RWPE1 (cell line): Measurements from ENCODE around the gene CDK17.
"Not testable (repeated sequence)": the region's sequence is repeated elsewhere in the genome, so short reads cannot be mapped to it uniquely, and the experiment has no call there.

Source experiments
- CTCF ChIA-PET: fragments of 350-600 bp; sonication (Branson Sonifier 250); formaldehyde crosslinking; extraction: SDS; loops from one replicate; lab custom pipeline; 2021; lab: Yijun Ruan, JAX
- POLR2A ChIA-PET: fragments of 400-600 bp; formaldehyde crosslinking; extraction: SDS; loops from one replicate; lab custom pipeline; 2020; ENCODE audit warnings: antibody characterized with exemption; ENCODE audit not compliant: low non-redundant PET; lab: Yijun Ruan, JAX
- DNase-seq: peaks from one replicate; pipeline ENCODE4 v3.0.0; 2012; ENCODE audit warnings: low spot score
- H3K27ac ChIP-seq: fragments of 450-650 bp; 2 replicates; pipeline ENCODE4 v1.5.1; 2017
- TF ChIP-seq, protein P1 (sequence below): fragments of 450-650 bp; conservative IDR thresholded peaks from 2 replicates; pipeline ENCODE4 v1.5.1; 2017; ENCODE audit warnings: low read depth, mild to moderate bottlenecking

Gene CDK17

DNA sequence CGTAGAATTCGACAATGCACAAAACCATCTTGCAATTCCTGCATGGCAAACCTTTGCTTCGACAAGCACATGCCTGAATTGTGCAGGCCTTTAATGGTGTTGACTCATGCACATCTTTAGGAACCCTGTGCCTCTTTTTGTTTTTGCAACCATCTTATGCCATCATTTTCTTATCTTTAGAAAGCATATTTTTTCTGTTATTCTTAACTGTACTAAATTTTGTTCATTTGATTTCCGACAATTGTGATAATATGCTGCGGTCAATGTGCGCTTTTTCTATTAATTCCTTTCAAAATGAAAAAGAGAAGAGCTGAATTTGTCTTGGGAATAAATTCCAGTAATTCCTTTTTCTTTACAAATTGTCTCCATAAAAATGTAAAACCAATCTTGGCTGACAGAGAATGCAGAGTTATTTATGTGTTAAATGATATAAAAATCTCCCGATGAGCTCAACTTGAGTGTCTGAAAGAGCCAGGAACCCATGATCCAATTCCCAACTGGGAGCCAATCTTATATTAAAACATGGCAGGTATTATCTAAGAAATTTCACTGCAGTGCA is 20.1 kb upstream of the CDK17 start:
- TF ChIP-seq, protein P1, sequence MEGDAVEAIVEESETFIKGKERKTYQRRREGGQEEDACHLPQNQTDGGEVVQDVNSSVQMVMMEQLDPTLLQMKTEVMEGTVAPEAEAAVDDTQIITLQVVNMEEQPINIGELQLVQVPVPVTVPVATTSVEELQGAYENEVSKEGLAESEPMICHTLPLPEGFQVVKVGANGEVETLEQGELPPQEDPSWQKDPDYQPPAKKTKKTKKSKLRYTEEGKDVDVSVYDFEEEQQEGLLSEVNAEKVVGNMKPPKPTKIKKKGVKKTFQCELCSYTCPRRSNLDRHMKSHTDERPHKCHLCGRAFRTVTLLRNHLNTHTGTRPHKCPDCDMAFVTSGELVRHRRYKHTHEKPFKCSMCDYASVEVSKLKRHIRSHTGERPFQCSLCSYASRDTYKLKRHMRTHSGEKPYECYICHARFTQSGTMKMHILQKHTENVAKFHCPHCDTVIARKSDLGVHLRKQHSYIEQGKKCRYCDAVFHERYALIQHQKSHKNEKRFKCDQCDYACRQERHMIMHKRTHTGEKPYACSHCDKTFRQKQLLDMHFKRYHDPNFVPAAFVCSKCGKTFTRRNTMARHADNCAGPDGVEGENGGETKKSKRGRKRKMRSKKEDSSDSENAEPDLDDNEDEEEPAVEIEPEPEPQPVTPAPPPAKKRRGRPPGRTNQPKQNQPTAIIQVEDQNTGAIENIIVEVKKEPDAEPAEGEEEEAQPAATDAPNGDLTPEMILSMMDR: no peak
- CTCF ChIA-PET: interaction anchor here (0.5 to 0.7 kb wide), 2 partner anchors 15 to 67 kb away, joined by 3 to 4 read pairs; no protein-coding TSS in a partner anchor

DNA sequence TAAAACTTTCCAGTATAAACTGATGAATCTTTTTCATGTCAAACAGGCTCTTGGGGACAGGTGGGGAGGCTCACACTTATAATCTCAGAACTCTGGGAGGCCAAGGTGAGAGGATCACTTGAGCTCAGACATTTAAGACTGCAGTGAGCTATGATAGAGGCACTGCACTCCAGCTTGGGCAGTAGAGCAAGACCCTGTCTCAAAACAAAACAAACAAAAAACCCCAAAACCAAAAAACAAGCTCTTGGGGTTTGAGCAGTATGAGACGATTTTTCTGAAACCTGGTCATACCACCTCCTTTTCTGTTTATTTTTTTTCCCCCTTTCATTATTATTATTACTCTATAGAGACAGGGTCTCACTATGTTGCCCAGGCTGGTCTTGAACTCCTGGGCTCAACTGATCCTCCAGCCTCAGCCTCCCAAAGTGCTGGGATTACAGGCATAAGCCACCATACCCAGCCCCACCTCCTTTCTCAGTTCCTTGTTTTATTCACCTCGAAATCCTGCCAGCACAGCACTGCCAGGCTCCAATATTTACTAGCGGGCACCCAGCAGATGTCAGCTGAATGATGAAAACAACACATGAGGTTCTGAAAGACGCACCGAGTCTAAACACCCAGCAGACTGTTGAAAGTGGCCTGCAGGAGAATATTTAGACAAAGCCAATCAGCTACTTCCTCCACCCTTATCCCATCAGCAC is 19.5 kb upstream of the CDK17 start:
- TF ChIP-seq, protein P1: no peak
- POLR2A ChIA-PET: no interaction called here
- no peak overlapping the region for H3K27ac ChIP-seq
- CTCF ChIA-PET: interaction anchor here (0.5 to 0.8 kb wide), 3 partner anchors 68 to 204 kb away, joined by 3 to 4 read pairs (median 3); no protein-coding TSS in a partner anchor
- no peak for DNase-seq

More for the DNA sequence above, 20.1 kb upstream of the CDK17 start:
- POLR2A ChIA-PET: no interaction called here
- H3K27ac ChIP-seq: no peak overlapping the region
- no peak for DNase-seq

DNA sequence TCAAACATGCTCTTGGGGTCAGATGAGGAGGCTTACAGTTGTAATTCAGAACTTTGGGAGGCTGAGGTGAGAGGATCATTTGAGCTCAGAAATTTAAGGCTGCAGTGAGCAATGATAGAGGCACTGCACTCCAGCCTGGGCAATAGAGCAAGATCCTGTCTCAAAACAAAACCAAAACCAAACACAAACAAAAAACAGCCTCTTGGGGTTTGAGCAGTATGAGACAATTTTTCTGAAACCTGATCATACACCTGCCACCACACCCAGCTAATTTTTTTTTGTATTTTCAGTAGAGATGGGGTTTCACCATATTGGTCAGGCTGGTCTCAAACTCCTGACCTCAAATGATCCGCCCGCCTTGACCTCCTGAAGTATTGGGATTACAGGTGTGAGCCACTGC is 17.4 kb upstream of the CDK17 start:
- POLR2A ChIA-PET, DNase-seq, CTCF ChIA-PET: not testable (repeated sequence)
- peak overlapping the region; percentile 67 for H3K27ac ChIP-seq

DNA sequence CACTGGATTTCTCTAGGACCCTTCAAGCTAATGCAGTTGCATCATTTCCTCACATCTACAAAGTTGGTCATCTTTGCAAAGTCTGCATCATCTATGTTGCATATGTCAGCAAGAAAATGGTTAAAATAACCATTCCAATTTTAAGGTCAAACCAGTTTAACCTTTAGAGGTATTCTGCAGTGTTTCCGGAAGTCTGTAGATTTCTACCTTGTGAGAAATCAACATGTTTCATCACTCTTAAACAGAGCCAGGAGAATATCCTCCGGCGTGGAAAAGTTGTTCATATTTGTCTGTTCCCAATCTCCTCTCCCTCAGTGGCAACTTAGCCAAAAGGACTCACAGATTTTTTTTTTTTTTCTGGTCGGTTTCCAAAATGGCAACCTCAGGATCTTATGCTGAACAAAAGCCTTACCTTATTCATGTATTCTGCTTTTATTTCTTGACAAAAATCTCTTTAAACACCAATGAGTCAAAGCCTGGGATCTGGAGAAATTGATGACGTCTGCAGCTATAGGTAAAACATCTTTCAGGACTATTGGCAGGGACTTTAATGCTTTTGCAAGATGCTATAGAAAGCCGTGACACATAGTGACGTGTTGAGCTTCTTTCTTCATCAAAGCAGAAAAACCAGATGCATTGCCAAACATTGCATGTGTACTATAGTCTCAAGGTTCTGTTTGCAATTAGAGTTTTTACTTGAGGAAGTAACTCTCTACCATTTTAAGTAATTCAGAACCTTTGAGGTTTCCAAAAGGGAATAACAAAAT is 16.0 kb upstream of the CDK17 start:
- CTCF ChIA-PET: interaction anchor here (0.6 kb wide), 1 partner anchor 15 kb away, joined by 3 read pairs; no protein-coding TSS in a partner anchor
- POLR2A ChIA-PET: interaction anchor here (0.7 kb wide), 1 partner anchor 66 kb away, joined by 4 read pairs; no protein-coding TSS in a partner anchor
- no peak overlapping the region for H3K27ac ChIP-seq
- peak; percentile 74 for DNase-seq
- TF ChIP-seq, protein P1: no peak

DNA sequence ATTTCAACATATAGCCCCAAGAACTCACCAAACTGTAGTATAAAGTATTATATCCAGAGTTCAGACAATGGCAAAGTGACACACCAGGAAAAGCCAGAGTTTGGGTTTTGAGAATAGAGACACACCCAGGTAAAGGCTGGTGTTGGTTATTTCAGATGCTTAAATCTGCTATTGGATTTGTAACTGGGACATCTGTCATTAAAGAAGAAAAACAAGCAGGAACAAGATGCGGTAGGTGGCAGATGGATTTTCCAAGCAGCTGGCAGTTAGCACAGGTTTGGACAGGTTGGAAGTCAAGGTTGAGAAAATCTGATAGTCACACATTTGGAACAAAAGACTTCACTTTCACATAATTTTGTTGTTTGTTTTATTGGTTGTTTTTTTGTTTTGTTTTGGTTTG is 14.4 kb upstream of the CDK17 start:
- no peak for DNase-seq
- POLR2A ChIA-PET: no interaction called here
- TF ChIP-seq, protein P1: no peak
- H3K27ac ChIP-seq: no peak overlapping the region; the same call in 1 of the 2 replicates
- CTCF ChIA-PET: interaction anchor here (0.6 to 1.3 kb wide), 2 partner anchors 115 to 122 kb away, joined by 3 to 4 read pairs; no protein-coding TSS in a partner anchor

DNA sequence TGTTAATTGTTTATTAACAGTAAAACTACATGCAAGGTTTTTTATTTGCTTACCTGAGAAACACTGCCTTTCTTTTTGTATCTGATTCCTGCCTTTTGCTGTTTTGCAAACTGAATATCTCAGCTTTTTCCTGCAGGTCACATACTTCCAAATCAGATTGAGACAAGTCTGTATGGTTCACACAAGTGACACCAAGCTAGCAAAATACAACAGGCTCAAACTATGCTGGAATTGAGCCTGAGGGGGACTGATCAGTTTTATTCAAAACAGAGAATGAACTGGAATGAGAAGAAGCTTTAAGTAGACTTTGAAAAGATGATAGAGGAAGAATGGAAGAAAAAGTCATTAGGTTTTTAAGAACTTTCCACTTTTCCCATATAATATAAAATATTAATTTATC is 12.2 kb upstream of the CDK17 start:
- TF ChIP-seq, protein P1: no peak
- CTCF ChIA-PET: no interaction called here
- POLR2A ChIA-PET: no interaction called here
- no peak for DNase-seq
- no peak overlapping the region for H3K27ac ChIP-seq
